GM19240 (cell line): ENCODE results near the gene TBC1D7.
A peak's percentile ranks its signal among the peaks of the same experiment; 100 is the strongest.
"Not testable (repeated sequence)": the region's sequence is repeated elsewhere in the genome, so short reads cannot be mapped to it uniquely, and the experiment has no call there.

Source experiments
- DNase-seq: peaks from one replicate; pipeline ENCODE4 v3.0.0; 2011; ENCODE audit warnings: low spot score; ENCODE audit not compliant: insufficient read length

TBC1D7 gene

DNA sequence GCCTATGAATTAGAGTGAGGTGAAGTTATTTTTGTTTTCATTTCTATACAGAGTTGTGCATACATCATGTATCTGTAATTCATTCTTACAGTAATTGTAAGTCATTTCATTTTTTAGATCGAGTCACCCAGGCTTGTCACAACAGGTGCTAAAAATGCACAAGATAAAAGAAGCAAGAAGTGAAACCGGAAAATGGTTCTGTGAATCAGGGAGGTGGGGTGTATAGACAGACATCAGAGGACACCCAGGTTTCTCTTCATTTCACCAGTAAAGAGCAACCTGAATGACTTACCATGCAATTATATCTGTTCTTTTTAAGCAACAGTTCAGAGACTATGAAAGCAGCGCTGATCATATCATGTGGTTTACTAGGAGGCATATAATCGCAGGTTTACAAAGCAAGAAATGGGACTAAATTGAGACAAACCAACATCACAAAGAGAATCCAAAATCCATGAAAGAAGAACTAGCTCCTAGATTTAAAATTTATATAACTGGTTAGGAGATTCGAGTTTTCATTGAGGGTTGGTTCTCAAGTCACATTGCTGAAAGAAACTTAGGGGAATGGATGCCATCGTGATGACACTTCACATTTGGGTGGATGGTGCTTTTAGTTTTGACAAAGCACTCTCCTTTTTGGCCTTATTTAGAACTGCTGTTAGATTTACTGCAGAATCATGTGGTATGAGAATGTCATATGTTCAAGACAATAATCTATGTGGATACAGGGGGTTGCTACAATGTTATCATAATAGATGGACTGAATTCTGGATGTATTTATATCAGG is 27.9 kb upstream of the TBC1D7 start:
- peak; percentile 74 for DNase-seq

DNA sequence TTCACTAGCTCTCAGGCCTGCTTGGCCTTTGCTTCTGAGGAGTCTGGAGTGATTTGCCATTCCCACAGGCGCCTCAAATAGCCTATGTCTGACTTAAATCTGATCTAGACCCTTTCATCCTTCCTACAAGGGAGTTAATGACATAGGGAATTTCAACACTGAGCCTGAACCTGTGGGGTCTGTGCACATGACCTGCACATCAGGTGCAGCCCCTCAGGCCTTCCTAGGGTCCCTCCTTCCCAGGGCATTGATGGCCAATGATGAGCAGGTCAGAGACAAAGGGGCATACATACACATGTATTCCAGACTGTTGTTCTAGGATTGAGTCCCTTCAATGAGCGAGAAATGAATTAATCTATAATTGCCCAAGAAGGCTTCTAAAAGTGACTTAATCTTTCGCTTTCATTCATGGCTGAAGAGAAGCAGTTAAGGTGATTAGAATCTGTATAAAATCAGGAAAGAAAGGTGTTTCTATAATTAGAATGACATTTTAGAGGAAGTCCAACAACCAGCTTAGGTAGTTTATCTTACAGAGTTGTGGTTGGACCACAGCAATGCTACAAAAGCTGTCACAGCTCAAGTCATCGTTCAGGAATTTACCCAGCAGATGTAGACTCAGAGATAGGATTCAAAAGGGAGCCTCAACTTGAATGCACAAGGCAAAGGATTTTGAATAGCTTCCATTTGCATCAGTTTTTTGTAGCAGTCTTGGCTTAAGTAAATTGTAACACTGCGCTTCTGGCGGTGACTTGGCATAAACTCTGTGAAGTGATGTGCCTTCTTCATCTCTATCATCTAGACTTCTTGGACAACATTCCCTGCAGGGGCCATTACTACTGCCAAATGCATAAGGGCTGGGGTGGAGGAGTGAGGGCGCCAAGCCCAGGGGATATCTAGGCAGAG is 27.0 kb upstream of the TBC1D7 start:
- no peak for DNase-seq

DNA sequence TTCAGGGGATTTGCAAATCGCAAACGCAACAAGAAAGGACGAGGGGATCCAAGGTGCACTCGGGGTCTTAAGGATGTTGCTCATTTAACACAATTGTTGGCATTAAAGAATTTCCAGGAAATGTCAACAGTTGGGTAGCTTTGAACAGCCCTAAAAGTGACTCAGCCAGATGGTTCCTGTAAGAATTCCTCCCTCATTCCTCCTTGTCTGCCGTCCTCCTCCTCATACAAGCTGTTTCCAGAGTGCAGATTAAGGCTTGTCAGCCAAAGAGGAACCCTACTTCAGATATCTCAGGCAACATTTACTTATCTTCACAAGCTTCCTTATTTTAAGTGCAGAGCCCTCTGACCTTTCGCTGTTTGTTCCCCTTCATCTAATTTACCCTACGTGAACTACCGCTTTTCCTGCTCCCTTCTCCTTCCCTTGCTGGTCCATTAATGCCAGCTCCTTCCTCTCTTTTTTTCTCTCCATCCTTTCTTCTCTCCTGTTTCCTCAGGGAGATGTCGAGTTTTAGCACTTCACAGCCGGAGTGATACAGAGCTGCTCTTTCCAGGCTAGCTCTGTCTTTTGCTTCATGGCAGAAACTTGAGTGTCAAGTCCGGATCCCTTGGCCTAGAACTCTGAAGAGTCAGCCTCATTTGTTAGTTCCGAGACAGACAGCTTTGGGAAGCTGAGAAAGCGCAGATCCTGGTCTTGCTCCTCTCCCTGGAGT is 26.1 kb upstream of the TBC1D7 start:
- no peak for DNase-seq

DNA sequence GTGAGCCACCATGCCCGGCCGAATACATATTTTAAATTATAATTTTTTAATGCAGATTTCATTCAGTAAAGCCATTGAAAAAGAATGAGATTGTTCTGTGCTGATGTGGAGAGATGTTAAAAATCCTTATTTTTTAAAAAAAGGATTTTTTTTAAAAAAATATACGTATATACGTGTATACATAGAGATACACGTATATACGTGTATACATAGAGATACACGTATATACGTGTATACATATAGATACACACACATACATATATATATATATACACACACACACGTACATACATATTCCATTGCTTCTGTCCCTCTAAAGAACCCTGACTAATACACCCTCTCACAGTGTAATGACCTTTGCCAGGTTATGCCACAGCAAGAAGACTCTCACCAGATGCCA is 23.8 kb upstream of the TBC1D7 start:
- DNase-seq = no peak

DNA sequence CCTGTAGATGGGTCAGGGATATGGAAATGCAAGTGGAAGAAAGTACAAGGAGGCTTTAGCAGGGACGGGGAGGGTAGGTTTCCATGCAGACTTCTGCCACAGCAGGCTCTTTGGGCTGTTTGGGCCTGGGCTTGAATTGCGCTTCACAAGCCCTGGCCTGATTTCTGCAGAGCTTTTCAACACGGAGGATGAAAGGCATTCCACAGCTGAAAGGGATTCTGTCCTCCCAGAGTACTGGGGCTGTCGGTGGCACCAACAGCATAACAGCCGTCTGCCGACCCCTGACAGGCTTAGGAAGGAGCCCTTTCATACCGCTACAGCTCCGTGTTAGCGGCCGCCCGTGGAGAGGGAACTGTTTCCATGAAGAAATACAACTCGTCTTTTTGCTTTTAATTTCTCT is 22.9 kb upstream of the TBC1D7 start:
- DNase-seq = no peak

DNA sequence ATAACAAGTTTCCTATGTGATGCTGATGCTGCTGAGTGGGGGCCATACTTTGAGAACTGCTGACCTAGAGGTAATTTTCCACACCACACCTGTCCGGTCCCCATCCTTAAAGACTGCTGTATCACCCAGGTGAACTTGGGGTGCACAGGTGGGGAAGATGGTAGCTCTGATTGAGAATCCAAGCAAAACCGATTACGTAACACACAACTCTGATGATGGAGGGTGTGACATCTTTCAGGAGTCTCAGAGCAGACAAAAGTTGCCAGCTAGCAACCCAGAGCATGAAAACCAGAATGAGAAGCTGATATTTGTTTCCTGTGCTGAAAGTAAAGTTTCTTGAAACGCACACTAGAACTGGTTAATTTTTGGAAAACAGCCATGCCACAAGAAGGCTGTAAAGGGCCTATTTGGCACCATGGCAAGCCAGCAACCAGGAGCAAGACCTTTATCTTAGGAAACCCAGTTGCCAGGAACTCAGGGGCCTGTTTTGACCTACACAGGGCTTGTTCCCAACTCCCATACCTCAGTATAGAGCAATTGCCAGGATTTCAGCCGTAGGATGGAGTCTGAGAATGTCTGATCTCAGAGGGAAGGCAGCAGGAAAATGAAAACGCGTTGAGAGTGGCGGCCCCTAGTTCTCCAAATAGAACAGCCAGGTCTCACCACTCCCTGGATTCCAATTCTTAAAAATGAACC is 21.6 kb upstream of the TBC1D7 start:
- no peak for DNase-seq

DNA sequence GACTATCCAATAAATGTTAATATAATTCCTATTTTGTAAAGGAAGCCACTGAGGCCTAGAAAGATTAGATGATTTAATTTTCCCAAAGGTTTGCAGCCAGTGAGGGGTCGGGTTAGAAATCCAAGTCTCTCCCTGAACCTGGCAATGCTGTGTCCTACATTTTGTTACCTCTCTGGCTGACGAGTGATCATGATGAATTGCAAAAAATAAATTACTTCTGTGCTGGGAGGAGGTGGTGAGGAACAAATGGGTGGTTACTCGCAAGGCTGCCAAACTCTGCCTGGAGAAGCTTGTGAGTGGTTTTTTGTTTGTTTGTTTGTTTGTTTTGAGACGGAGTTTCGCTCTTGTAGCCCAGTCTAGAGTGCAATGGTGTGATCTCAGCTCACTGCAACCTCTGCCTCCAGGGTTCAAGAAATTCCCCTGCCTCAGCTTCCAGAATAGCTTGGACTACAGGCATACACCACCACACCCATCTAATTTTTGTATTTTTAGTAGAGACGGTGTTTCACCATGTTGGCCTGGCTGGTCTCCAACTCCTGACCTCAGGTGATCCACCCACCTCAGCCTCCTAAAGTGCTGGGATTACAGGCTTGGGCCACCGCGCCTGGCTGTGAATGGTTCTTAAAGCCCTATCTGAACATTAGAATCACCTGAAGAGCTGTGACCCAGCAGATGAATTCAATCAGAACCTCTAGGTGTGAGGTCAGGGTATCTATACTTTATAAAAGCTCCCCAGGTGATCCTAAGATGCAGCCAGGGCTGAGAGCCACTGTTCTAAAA is 20.2 kb upstream of the TBC1D7 start:
- no peak for DNase-seq

DNA sequence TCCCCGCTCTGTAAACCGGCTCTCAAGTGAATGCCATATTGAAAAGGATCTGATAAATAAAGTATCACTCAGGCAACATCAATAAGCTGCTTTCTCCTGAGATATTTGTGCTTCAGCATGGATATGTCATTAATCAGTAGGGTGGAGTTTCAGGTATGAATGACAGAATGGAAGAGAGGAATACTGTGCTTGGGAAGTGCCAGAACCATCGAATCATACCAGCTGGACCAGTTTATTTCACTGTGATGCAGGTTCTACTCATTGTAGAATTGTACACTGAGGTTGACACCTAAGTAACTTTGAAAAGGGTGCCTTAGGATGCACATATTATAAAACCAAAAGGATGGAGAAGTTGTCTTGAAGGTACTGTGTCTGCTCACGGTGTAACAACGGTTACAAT is 17.9 kb upstream of the TBC1D7 start:
- DNase-seq = no peak

DNA sequence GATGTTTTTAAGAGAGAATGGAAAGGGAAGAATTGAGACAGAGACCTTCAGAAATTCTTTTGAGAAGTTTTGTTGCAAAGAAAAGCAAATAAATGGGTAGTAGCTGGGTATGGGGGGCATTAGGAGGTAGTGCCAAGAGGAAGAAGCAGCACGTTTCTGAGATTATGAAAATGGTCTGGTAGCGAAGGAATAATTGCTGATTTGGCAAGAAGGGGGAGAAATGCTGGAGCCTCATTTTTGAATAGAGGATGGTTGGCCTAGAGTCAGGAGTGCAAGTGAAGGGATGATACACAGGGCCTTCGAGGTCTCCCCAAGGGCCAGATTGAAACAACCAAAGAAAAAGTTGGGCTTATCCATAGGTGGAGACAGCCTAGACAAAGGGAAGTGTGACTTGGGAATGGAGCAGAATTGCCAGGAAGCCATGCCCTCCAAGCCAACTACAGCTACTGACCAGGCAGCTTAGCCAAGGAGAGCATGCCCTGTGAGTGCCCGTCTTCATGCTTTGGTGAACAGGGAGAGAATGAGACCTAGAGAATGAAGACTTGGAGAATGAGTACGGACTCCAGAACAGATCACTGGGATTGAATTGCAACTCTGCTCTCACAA is 14.2 kb upstream of the TBC1D7 start:
- no peak for DNase-seq

DNA sequence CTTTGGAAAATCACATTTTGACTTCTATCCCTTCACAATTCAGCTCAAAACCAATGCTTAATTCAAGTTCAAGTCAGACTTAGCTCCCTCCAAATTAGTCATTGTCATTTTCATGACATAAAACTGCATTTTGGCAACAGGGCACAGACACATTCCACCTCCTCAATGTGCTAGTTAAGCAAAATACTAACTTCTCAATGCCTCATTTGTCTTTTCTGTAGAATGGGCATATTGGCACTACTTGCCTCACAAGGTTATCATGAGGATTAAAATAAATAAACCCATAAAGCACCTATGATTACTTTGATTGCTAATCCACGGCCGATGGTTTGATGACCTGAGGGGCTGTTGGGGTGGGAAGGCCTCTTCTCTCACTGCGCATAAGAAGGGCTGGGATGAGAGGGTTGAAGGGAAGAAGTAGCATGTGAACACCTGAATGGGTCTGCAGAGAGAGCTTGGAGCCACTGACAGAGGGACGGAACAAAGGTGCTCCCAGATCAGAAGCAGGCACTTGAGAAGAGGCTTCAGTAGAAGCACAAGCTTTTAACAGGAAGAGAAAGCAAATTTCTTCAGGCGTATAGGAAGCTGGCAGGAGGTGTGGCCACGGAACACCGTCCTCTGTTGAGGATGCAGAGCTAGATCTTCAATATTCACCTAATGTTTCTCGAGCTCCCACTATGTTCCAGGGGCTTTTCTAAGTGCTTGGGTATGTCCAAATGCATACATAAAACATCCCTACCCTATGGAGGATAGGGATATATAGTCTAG is 11.7 kb upstream of the TBC1D7 start:
- no peak for DNase-seq

DNA sequence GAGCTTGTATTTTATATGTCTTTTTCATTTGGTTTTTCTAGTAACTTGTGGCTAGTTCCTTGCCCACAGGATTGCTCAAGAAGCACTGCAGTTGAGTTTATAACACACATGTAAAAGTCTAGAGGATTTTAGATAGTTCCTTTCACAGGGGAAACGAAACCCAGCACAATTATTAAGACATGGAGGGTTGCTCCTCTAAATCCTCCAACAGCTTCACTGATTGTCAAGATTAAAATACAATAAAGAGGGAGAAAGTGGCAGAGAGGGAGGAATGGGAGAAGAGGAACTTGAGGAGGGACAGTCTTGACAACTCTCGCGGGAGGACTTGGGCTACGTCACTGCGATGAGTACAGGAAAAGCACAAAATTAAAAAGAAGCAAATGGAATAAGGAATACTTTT is 9.7 kb upstream of the TBC1D7 start:
- no peak for DNase-seq

DNA sequence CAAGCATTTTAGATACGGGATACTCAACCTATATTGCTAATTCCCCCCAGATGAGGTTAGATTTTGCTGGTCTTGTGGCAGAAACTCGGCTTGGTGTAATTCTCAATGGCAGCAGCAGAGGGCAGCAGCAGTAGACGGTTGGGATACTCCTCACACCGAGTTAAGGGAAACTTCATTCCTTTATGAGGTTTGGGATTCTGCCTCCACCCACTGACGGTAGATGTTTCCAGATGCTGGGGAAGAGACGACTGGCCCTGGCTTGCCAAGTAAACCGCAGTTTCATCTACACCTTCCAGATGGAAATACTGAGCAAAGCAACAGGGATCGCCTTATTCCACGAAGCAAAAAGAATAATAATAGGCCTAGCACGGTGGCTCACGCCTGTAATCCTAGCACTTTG is 8.2 kb upstream of the TBC1D7 start:
- DNase-seq = no peak

DNA sequence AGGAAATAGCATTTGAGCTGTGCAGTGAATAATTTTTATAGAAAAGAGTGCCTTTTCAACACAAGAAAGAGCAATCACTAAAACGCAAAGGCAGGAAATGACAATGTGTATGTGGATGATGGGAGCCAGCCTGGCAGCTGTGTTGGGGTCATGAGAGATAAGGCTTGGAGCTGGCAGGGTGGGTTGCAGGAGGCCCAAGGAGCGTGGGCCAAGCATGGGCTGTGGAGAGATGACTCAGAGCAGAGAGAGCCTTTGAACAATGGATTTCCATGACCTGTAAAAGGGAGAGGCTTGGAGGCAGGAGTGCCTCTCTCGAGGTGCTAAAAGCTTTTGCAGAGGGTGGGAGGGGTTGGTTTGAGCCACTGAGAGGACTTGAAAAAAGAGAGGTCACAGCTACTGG is 6.6 kb upstream of the TBC1D7 start:
- no peak for DNase-seq

DNA sequence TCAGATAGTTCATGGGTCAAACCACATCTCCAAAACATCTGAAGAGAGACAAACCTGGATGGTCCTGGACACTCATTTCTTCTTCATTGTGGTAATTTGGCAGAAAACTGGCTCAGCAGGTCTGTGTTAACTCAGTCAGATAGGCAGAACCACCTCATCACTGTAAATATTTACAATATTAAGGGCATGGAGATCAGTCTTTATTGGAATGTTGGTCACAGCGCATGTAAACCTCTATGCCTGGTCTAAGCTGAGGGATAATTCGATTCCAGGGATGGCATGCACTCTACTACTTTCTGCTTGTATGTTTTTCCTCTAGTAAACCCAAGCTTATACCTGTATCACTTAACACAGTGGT is 4.0 kb upstream of the TBC1D7 start:
- no peak for DNase-seq

DNA sequence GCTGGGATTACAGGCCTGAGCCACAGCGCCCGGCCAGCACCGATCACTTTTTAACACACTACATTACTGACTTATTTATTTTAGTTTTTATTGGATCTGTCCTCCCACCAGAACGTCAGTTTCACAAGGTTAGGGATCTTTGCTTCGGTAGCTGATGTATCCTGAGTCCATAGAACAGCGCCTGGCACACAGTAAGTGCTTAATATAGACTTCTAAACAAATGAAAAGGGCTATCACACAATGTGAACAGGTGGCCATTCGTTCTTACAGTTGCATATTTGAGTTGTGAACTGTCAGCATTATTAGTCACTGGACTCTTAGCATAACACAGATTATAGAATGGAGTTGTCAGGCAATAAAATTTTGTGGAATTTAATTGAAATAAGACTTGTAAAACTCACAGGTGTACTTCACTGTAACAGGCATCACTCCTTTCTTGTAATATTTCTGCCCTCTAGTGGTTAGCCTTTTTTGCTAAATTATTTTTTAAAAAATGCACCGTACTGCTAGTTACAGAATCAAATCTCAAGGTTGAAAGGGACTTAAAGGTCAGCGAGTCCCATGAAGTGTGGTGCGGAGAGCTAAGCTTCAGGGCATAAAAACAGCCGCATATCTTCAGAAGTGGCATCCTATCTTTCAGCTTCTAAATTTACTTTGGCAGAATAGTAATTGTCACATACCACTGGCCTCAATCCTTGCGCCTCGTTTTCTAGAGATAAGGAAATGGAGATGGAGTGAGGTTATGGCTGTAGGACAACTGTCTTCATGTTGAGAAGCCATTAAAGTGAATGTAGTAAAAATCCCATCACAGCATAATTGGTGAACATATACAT is 3.4 kb upstream of the TBC1D7 start:
- DNase-seq = no peak

DNA sequence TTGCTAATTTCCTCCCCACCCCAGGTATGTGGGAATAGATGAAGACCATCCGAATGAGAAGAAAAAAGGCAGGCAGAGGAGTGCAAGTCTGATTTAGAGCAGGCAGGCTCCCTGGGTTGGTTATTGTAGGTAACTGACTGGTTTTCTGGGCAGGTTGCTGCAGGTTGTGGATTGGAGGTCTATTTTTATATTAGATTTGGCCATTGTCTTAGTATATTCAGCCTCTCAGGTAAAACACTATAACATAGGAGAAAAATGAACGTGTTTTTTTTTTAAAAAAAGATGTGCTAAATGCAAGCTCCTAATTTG is 492 bp upstream of the TBC1D7 start:
- DNase-seq = no peak

DNA sequence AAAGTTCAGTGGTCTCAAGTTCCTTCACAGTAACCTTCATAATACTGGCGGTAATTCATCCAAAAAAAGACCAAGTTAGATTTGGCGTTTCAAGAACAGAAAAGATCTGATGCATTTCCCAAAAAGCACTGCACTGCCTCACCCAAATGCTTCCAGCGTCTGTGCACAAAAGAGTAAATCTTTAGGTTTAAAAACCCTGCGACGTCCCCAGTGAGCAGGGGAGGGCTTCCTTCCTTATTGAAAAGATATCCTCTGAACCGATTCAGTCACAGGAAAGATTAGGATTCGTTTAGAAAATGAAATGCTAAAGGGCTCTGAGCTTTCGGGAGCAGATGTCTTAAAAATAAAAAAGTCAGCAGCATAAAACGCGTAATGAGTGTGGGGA is 654 bp downstream of the TBC1D7 start:
- no peak for DNase-seq

DNA sequence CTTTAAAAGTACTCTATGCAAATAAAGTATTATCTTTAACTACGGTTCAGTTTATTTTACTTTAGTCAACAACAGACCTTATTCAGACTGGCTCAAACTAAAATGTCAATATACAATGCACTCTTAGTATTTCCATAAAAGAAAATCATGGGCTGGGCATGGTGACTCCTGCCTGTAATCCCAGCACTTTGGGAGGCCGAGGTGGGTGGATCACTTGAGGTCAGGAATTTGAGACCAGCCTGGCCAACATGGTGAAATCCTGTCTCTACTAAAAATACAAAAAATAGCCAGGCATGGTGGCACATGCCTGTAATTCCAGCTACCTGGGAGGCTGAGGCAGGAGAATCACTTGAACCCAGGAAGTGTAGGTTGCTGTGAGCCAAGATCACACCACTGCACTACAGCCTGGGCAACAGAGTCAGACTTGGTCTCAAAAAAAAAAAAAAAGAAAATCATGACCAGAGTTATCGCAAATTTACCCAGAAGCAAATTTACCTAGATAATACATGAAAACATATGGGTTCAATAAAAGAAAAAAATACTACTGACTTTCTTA is 2.2 kb downstream of the TBC1D7 start:
- DNase-seq = not testable (repeated sequence)
